HG03064 (cell line): ENCODE results near the gene DEF6.

Experiments used
- ATAC-seq: cut with Tn5 transposase; IDR thresholded peaks from one replicate; pipeline ENCODE4 v1.9.1; 2021; ENCODE audit warnings: low read depth; ENCODE audit not compliant: unreplicated experiment

DEF6 gene, protein sequence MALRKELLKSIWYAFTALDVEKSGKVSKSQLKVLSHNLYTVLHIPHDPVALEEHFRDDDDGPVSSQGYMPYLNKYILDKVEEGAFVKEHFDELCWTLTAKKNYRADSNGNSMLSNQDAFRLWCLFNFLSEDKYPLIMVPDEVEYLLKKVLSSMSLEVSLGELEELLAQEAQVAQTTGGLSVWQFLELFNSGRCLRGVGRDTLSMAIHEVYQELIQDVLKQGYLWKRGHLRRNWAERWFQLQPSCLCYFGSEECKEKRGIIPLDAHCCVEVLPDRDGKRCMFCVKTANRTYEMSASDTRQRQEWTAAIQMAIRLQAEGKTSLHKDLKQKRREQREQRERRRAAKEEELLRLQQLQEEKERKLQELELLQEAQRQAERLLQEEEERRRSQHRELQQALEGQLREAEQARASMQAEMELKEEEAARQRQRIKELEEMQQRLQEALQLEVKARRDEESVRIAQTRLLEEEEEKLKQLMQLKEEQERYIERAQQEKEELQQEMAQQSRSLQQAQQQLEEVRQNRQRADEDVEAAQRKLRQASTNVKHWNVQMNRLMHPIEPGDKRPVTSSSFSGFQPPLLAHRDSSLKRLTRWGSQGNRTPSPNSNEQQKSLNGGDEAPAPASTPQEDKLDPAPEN

DNA sequence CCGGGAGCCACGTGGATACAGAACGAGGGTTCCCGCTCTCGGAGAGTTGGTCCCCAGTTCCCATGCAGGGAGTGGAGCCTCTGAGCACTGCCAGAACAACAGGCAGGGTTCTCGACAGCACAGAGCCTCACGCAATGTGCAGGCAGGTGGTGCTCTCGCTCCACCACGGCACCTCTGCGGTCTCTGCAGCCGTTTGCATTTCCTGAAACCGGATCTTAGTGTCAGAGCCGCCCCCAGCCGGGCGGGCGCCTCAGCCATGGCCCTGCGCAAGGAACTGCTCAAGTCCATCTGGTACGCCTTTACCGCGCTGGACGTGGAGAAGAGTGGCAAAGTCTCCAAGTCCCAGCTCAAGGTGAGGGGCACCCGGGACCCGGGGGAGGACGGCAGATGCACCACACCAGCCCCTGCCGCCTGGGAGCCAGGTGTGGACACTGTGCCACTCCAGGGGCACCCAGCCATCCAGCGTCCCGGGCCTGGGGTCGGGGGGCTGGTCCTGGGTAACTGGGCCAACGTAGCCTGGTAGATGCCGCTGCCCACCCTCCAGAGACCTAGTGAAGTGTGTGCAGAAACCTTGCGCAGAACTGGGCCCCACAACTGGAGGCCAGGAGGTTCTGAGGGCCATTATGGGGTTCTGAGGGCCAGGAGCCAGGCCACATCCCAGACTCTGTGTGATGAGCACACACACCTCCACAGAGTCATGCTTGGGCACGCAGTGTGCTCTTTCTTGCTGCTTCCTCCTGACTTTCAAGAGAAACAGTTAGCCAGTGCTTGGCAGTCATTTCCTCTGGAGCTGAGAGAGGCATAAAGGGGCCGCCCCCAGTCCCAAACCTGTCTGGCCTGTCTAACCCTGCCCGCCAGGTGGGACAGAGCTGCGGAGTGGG is at the start of gene DEF6:
Gene DEF6, plus strand, starts transcription at position 218 of the 881 bp plus-strand sequence. Its CDS starts 39 bp downstream, at position 257.
- peak; percentile 67 for ATAC-seq

DNA sequence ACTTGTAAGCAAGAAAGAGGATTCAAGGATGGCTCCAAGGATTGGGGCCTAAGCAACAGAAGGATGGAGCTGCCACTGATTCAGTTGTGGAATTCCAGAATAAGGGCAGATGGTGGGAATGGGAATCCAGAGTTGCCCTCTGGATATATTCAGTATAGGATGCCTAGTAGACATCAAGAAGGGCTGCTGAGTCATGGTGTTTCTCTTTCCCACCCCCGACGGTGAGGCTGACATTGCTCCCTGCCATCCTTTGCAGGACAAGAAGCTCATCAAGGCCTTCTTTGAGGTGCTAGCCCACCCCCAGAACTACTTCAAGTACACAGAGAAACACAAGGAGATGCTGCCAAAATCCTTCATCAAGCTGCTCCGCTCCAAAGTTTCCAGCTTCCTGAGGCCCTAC is 49.3 kb upstream of the DEF6 start:
- ATAC-seq = no peak

DNA sequence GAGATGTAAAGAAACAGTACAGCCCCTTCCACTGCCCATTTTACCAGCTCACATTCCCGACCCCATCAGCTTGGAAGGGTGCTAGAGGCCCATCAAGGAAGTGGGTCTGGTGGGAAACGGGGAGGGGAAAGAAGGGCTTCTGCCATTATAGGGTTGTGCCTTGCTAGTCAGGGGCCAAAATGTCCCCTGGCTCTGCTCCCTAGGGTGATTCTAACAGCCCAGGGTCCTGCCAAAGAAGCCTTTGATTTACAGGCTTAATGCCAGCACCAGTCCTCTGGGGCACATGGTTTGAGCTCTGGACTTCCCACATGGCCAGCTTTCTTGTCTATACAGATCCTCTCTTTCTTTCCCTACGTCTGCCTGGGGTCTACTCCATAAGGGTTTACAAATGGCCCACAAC is 48.7 kb upstream of the DEF6 start:
- no peak for ATAC-seq

DNA sequence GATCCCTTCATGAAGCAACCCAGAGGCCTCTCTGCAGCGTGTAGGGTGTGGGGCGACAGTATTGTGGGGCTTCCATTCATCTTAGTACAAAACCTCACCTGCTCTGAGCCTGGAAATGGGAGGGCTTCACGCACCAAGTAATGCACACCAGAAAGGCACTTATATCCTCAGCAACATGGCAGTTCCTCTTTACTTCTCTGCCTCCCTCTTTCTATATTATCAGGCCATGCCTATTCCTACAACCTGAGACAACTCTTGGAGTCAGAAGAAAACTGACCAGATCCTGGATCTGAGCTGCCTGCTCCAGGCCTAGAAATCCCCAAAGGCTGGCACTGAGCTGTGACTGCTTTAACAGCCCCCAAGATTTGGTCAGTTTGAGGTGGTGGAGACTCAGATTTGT is 45.7 kb upstream of the DEF6 start:
- no peak for ATAC-seq

DNA sequence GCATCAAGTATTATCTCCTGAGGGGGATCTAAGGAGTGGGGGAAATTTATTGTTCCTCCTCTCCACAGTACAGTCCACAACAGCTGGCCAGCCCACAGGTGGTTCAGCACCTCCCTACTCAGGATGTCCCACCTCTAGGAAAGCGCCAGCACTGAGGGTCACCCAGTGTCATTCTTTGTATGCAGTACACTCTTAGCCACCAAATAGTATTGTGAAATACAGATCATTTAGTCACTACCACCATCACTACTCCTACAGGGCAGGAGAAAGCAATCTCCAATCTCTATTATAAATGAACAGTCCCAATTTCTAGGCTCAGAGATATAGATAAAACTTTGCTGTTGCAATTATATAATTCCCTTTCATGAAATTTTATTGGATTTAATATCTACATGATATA is 44.4 kb upstream of the DEF6 start:
- ATAC-seq = no peak

DNA sequence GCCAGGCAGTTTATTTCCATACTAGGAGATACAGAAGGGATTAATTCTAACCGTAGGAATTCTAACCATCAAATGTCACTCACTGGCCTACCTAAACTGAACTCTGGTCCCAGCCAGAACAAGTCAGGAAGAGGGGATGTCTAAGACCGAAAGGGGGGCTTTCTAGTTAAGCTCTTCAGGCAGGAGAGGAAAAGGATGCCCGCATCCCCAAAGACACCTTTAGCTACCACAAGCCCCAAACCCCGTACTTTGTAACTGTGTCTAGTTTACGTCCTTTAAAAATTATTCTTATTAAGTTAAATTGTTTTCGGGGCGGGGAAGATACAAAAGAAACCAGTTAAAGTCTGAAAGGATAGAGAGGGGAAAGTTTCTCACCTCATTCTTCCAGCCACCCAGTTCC is 39.3 kb upstream of the DEF6 start:
- ATAC-seq = no peak

DNA sequence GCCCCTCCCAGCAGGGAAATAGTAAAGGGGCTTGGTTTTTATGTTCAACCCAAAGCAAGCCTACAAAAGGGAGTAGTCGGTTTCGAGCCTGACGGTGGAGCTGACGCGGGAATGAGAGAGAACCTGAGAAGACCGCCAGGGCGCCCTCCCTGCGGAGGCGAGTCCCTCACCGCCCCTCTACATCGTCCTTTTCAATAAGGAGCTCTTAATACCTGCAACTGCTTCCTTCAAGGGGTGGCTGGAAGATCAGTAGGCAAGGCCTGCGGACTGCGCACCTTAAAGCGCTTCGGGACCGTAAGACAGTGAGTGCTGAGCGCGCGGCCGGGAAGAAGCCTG is 38.8 kb upstream of the DEF6 start:
- ATAC-seq = peak; percentile 12

DNA sequence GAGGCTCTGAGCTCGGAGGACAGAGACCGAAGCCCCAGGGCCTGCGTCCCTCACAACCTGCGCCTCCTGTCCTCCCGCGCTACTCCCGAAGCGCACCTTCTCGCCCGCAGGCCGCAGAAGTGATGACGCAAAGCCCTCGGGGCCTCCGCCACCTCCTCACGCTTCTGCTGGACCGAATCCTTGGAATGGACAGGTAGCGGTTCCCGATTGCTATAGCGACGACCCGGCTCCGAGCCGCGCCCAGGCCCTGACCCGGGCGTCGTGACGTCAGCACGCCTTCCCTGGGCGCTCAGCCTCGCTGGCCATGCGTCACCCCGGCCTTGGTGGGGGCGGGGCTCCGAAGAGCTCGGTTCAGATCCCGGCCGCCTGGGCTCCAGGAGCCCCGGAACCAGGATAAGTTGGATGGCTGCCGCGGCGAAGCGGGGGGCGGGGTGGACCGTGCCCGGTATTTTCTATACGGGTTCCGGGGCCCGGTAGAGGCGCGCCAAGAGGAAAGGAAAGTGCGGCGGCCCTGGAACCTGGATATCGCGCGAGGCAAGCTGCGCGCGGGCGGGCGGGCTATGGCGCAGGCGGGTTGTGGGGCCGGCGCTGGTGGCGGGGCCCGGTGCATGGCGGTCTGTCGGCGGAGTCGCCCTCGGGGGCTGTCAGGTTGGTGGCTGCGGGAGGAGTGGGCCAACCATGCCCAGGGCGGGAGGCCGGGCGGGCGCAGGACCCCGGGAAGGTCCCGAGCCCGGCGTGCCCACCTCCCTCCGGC is 38.2 kb upstream of the DEF6 start, which contains the start of gene ZNF76:
Gene ZNF76, plus strand, starts transcription at position 542 of the 754 bp plus-strand sequence. CDS start 21,417 bp downstream, outside the sequence.
- ATAC-seq = peak; percentile 77

DNA sequence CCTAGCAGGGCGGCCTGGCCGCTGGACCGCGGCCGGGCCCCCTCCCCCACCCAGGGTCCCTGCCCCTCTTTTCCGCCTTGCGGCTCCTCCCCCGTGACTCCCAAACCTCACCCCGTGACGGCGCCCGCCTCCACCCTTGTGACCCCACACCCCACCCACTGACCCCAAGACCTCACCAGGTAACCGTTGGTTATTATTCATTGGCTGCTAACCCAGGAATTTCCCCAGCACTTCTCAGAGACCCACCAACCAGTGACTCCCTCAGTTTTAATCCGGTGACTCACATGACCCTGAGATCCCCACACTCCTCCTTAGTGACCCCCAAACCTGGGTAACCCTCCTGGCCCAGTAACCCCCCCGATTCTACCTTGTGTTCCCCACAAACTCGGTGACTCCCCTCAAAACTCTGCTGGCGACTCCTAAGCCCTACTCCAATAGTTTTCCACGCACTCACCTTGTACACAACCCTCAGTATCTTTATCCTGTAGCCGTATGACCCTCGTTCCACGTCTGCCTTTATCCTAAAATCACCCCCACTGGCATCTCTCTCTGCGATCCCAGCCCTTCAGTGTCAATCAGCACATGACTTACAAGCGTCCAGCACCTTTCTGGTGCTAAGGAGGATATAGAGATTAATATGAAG is 37.5 kb upstream of the DEF6 start:
- ATAC-seq = peak; percentile 25

DNA sequence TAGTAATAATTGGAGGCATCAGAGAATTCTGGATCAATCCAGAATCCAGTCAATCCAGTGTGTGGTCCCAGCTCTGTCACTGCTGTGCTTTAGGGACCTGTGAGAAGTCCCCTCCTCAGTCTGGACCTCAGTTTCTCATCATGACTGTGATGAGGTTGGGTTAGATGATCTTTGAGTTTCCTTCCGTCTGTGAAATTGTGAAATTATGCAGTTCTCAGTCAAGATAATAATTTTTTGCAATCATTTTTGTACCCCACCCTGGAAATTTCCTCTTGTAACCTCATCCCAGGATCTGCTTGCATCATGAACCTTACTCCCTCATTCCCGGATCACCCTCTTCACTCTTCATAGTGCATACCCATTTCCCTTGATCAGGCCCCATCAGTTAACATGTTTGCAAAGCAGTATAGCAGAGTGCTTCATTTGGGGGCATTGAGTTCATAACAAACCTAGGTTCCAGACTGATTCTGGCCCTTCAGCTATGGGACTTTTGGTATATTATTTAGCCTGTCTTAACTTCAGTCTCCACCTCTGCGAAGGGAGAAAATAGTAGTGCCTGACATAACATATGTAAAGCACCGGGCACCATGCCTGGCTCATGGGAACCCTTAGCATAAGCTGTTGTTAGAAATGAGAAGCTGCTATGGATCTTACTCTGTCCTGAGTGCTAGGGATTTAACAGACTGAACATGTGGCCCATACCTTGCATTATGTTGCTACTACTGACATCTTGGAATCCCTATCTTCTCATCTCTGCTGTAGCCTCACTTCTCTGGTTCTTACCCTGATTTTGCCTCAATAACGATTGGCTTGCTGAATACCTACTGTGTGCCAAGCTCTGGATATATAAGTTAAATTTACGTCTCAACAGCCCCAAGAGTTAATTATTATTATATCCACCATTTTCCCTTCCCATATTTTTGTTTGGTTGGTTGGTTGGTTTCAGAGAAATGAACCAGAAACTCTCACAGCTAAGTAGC is 36.7 kb upstream of the DEF6 start:
- ATAC-seq = no peak

DNA sequence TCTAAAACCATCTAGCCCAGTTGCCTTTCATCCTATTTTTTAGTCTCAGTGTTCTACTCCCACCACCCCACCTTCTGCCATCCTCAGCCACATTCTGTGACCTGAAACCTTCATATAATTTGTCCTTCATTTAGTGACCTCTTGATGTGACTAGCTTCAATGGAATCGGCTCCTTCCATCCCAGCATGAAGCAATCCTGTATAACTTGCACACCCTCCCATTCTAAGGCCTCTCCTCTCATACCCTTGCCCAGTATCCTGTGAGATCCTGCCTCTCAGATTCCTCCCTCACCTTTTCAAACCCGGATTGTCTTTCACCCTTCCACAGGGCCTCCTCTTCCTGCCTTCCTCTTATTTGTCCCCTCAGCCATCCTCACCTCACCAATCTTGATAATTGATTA is 35.0 kb upstream of the DEF6 start:
- ATAC-seq = no peak

DNA sequence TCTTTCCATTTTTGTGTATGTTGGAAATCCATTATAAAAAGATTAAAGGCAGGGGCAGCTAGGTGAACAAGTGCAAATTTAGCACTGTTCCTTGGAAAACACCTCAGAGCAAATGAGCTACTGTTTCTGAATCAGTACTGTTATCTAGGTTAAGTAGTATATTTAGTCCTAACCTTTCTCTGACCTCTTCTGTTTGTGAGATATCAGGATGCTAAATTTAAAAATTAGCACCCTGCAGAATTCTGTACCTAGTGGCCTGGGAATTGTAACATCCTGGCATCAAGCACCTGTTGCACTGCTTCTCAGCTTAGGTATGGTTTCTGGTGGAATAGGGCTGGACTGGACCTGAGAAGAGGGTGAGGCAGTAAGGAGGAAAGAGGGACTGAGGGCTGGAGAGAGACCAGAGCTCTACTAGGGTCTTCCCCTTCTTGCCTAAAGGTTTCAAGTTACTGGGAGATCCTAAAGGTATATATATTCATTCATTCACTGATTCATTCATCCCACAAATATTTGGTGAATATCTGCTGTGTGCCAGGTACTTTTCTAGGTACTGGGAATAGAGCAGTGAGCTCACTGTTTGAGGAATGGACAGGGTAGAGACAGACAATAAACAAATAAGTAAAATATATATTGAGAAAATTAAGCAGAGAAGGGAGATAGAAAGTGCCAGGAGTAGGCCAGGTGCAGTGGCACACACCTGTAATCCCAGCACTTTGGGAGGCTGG is 32.9 kb upstream of the DEF6 start:
- no peak for ATAC-seq

DNA sequence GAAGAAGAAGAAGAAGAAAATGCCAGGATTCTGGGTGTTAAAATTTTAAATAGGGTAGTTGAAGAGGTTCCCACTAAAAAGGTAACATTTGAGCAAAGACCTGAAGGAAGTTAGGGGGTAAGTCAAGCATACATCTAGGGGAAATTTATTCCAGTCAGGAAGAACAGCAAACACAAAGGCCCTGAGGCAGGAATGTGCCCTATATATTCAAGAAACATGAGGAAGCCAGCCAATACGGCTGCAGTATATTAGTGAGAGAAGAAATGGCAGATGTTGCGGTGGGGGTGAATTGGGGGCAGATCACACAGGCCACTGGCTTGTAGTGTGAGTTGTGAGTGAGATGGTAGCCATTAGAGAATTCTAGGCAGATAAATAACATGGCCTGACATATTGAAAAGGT is 32.1 kb upstream of the DEF6 start:
- no peak for ATAC-seq

DNA sequence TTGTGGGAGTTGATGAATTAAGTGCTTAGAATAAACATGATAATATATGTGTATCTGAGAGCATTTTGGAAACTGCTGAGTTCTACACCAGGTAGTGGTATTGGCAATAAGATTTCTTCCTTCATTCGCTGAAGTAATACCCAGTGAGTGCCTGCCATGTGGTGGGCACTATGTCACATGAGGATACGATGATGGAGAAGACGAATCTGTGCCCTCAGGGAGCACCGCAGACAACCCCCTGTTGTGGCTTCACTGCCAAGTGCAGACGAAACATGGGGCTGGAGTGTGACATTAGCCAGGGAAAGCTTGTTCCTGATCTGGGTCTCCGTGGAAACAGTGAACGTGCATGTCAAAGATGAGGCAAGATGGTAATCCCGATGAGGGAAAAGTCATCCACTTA is 30.2 kb upstream of the DEF6 start:
- ATAC-seq = no peak

DNA sequence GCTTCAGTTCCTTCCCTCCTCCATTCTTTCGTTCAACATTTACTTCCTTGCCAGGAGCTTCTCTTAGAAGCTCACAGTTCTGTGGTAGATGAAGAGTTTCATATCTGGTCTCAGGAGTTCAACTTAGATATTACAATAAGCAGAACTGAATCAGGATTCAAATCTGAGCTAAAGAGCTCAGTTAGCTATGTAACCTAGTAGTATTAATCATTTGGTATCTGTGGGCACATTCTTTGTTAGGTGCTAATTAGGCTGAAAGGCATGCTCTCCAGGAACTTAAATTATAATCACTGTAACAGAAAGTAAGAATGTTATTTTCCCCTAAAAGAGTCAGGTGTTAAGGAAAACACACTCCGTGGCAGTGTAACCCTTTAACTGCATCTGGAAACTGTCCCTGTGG is 29.7 kb upstream of the DEF6 start:
- ATAC-seq = no peak

DNA sequence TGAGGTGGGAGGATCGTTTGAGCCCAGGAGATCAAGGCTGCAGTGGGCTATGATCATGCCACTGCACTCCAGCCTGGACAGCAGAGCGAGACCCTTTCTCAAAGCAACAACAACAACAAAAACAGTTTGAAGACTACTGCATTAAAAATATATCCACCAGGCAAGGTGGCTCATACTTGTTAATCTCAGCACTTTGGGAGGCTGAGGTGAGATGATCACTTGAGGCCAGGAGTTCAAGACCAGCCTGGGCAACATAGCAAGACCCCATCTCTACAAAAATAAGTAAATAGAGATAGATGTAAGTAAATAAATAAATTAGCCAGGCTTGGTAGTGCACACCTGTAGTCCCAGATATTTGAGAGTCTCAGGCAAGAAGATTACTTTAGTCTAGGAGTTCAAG is 25.6 kb upstream of the DEF6 start:
- ATAC-seq = no peak

DNA sequence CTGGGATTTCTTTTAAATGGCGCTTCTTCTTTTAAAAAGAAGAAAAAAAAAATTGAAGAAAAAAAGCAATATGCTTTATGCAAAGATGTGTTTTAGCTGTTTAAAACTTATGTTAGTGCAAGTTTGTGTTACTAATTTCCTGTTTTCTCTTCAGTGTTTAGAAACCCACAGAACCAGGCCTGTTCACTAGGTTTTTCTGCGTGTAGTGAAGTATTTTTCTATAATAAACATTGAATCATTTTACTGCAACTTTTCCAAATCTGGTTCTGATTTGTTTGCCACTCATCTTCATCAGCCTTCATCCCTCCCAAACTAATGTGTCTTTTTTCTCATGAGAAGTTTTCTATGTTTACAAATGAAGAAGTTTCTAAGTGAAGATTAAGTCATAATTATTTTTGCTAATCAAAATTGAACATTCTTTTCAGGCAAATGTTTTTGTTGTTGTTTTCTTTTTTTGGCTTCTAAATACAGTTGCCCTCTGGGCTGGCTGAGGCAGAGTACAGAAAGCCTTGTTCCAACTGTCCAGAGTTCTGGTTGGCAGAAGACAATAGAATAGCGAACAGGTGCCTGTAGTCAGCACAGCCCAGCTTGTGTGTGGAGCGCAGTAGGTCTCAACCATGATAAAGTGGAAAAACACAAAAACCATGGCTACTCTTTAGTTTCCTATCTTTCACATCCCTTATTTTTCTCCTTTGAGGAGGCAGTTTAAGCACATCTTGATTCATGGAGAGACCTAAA is 23.6 kb upstream of the DEF6 start:
- ATAC-seq = no peak
